GM18505 (cell line): ENCODE results near the gene NCKAP5.

Experiments used
- ATAC-seq: cut with Tn5 transposase; IDR thresholded peaks from one replicate; pipeline ENCODE4 v1.9.1; 2021; ENCODE audit not compliant: unreplicated experiment
- POLR2A ChIP-seq: IDR thresholded peaks from 4 replicates; pipeline ENCODE4 v1.6.1; 2011; ENCODE audit warnings: borderline replicate concordance; ENCODE audit not compliant: insufficient read depth, insufficient read length; ENCODE audit errors: extremely low read depth

Gene NCKAP5

GRCh38 chr2:133596701-133597393, 28.6 kb upstream of the NCKAP5 start:
- TF ChIP-seq POLR2A = no peak
- ATAC-seq = no peak

- no peak for ATAC-seq
- TF ChIP-seq POLR2A = no peak
Observed at GRCh38 chr2:133591164-133591563, 22.9 kb upstream of the NCKAP5 start.

DNA sequence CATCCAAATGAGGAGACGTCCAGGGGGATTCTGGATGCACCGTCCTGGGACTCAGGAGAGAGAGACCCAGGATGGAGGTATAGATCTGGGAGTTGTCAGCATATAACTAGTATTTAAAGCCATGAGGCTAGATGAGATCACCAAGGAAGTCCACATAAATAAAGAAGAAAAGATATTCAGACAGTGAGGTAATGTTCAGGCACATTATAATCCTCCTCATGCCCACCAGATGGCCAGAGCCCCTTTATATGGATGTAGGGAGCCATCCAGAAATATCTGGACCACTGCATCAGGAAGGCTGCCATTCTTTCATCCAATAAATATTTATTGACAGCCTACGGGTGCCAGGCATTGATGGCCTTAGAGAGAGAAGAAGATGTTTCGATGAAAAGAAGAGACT, 21.2 kb upstream of the NCKAP5 start:
- no peak for TF ChIP-seq POLR2A
- ATAC-seq = no peak

GRCh38 chr2:133588144-133588543, 19.9 kb upstream of the NCKAP5 start:
- TF ChIP-seq POLR2A = no peak
- ATAC-seq = no peak

- TF ChIP-seq POLR2A = no peak
- ATAC-seq = no peak
Observed at GRCh38 chr2:133586978-133587377, 18.7 kb upstream of the NCKAP5 start.

DNA sequence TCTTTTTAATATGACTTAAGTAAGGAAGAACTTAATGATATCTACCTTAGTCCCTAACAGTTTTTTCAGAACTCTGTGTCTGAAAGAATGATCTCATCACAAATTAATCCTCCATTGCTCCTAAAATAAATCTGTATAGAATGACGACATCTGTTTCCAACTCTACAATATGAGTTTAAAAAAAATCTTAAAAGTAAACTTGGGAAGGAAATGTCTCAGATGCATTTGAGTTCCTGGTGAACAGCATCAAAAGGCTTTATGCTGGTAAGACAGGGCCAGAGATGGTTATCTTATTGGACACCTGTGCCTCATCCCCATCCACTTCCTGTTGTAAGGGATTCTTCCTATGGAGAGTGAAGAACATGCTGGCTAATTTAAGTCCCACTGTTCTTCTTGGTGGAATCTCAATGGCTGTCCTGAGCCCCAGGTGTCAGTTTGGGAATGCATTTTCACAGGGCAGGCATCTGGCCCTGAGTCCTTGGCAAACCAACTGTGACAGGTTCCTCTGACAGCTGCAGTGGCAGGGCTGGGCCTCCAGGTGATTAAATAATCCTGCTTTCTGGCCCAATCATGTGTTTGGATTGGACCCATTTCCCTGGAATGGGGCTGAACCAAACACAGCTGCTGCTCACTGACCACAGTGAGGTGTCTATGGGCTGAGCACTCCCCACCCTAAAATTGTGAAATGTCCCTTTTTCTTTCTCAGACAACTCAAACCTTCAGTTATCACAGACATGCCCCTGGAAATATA, 12.9 kb upstream of the NCKAP5 start:
- ATAC-seq = no peak
- TF ChIP-seq POLR2A = no peak

DNA sequence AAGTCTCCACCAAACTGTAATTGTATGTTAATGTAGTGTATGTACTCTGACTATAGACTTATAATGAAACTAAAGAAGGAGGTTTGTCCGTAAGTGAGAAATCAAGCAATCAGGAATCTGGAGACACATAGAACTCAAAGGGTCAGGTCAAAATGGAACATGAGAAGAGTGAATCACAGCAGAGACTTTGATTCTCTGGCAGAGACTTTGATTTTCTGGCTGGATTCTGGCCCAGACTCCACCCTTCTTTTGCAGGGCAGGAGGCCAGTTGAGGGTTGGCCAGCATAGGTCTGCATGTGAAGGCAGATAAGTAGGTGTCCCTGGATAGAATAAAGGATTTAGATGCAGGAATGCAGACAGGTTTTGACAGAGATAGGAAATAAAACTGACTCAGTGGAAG, 11.0 kb upstream of the NCKAP5 start:
- no peak for ATAC-seq
- no peak for TF ChIP-seq POLR2A

GRCh38 chr2:133576714-133577113, 8.5 kb upstream of the NCKAP5 start:
- no peak for TF ChIP-seq POLR2A
- no peak for ATAC-seq

DNA sequence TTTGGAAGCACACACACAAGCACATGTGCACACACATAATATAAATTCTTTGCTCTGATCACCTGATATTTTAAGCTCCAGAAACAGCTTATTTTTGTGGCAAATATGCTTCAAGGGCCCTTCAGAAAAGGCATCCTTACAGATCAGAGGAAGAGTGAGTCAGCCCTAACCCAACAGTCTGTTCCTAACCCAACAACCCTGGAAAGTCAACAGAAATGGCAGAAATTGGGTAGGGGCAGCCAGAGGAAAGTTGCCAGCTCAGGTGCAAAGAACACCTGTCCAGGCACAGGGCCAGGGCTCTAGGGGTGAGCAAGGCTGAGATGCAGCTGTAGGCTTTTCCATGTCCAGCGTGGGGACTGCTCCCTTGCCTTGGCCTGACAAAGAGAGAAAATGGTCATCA, 6.4 kb upstream of the NCKAP5 start:
- TF ChIP-seq POLR2A = no peak
- ATAC-seq = no peak

DNA sequence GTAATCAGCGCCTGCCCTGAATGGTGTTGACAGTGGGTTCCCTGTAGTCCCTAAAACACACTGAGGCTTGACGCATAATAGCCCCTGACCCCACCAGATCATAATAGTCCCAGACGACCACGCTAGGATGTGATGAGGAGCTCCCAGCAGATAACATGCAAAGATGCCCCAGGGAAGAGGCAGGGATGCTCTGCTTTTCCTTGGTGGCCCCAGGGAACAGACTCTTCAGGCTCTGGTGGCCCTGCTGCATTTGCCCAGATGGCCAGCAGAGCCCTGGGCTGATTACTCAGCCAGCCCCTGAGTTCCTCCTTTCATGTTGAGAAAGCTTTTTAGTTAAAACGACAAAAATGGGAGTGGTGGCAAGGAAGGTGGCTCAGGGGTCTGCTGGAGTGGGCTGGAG, 5.9 kb upstream of the NCKAP5 start:
- no peak for ATAC-seq
- TF ChIP-seq POLR2A = no peak

GRCh38 chr2:133573491-133574162, 5.4 kb upstream of the NCKAP5 start:
- no peak for ATAC-seq
- TF ChIP-seq POLR2A = no peak

GRCh38 chr2:133571249-133571648, 3.0 kb upstream of the NCKAP5 start:
- no peak for TF ChIP-seq POLR2A
- ATAC-seq = no peak

DNA sequence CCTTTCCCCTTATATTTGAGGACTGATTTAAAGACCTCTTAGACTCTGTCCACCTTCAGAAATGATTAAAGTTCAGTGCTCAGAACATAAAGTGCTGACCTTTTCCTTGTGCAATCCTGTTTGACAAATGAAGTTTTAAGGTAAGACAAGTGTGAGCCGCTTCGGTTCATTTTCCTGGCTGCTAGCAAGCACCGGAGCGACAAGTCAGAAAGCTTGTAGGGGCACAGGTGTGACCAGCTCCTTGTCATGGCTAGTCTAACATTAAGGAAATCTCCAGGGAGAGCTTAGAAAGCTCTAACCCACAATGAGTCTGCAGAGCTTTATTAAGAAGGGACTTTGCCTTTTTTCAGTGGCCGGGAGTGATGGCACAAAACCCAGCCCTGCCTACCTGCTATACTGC, 2.3 kb upstream of the NCKAP5 start:
- TF ChIP-seq POLR2A = no peak
- ATAC-seq = no peak
